ENCODE data around the gene VENTX. TPM values are rescaled to one million over a fixed set of nuclear protein-coding genes. Genes with fewer than 3 reads are reported as not detected.

Gene VENTX
- total RNA-seq, 1 experiment from 2014 or later: not detected

GRCh38 chr10:133213641-133214467 is 23.8 kb upstream of the VENTX start:
- no peak overlapping the region for H3K27ac Mint-ChIP-seq (ENCODE audit: unreplicated experiment)
- CTCF ChIA-PET: no interaction called here
- no peaks in the 10 kb centered on the region for H3K9me3 Mint-ChIP-seq (ENCODE audit: low read depth, unreplicated experiment)
- intact Hi-C loops (cut with micrococcal nuclease; ENCODE audit: unreplicated experiment): no loop called here
- TF ChIP-seq CTCF (IDR thresholded peaks at IDR 0.05; ENCODE audit: unreplicated experiment): no peak
- H3K4me1 Mint-ChIP-seq (ENCODE audit: low read depth, unreplicated experiment): no peaks in the 10 kb centered on the region
- DNase-seq: no peak
- H3K4me3 Mint-ChIP-seq (ENCODE audit: low read depth, unreplicated experiment): no peak overlapping the region
- no peaks in the 10 kb centered on the region for H3K36me3 Mint-ChIP-seq (ENCODE audit: insufficient read depth, unreplicated experiment)
- no TSS peak for BruUV-seq (replicated peaks)
- no peaks in the 10 kb centered on the region for H3K27me3 Mint-ChIP-seq (ENCODE audit: unreplicated experiment)

GRCh38 chr10:133214468-133215410 is 22.9 kb upstream of the VENTX start:
- TF ChIP-seq CTCF (IDR thresholded peaks at IDR 0.05; ENCODE audit: unreplicated experiment): no peak
- Mint-ChIP-seq H3K4me1 (ENCODE audit: low read depth, unreplicated experiment) (no peaks in the 10 kb centered on the region), H3K36me3 (ENCODE audit: insufficient read depth, unreplicated experiment) (no peaks in the 10 kb centered on the region)

GRCh38 chr10:133215586-133215985 is 22.1 kb upstream of the VENTX start:
- TF ChIP-seq CTCF (IDR thresholded peaks at IDR 0.05; ENCODE audit: unreplicated experiment): no peak
- Mint-ChIP-seq H3K4me3 (ENCODE audit: low read depth, unreplicated experiment) (no peak overlapping the region), H3K4me1 (ENCODE audit: low read depth, unreplicated experiment) (no peaks in the 10 kb centered on the region), H3K27ac (ENCODE audit: unreplicated experiment) (no peak overlapping the region), H3K27me3 (ENCODE audit: unreplicated experiment) (no peaks in the 10 kb centered on the region), H3K9me3 (ENCODE audit: low read depth, unreplicated experiment) (no peaks in the 10 kb centered on the region), H3K36me3 (ENCODE audit: insufficient read depth, unreplicated experiment) (no peaks in the 10 kb centered on the region)
- DNase-seq: no peak
- intact Hi-C loops (cut with micrococcal nuclease; ENCODE audit: unreplicated experiment): no loop called here
- BruUV-seq (replicated peaks): no TSS peak
- CTCF ChIA-PET: no interaction called here

More at GRCh38 chr10:133214468-133215410, 22.9 kb upstream of the VENTX start:
- H3K27me3 Mint-ChIP-seq (ENCODE audit: unreplicated experiment): no peaks in the 10 kb centered on the region
- CTCF ChIA-PET: no interaction called here
- H3K27ac Mint-ChIP-seq (ENCODE audit: unreplicated experiment): no peak overlapping the region
- no peak overlapping the region for H3K4me3 Mint-ChIP-seq (ENCODE audit: low read depth, unreplicated experiment)
- H3K9me3 Mint-ChIP-seq (ENCODE audit: low read depth, unreplicated experiment): no peaks in the 10 kb centered on the region
- BruUV-seq (replicated peaks): no TSS peak
- intact Hi-C loops (cut with micrococcal nuclease; ENCODE audit: unreplicated experiment): no loop called here
- no peak for DNase-seq

- no peak for DNase-seq
Measured at GRCh38 chr10:133216776-133217175, 20.9 kb upstream of the VENTX start.

More at GRCh38 chr10:133216776-133217175, 20.9 kb upstream of the VENTX start:
- no peaks in the 10 kb centered on the region for H3K9me3 Mint-ChIP-seq (ENCODE audit: low read depth, unreplicated experiment)
- no peak for TF ChIP-seq CTCF (IDR thresholded peaks at IDR 0.05; ENCODE audit: unreplicated experiment)
- intact Hi-C loops (cut with micrococcal nuclease; ENCODE audit: unreplicated experiment): no loop called here
- BruUV-seq (replicated peaks): no TSS peak
- no peaks in the 10 kb centered on the region for H3K27me3 Mint-ChIP-seq (ENCODE audit: unreplicated experiment)
- H3K27ac Mint-ChIP-seq (ENCODE audit: unreplicated experiment): no peak overlapping the region
- CTCF ChIA-PET: no interaction called here
- no peak overlapping the region for H3K4me3 Mint-ChIP-seq (ENCODE audit: low read depth, unreplicated experiment)
- no peaks in the 10 kb centered on the region for H3K4me1 Mint-ChIP-seq (ENCODE audit: low read depth, unreplicated experiment)
- no peaks in the 10 kb centered on the region for H3K36me3 Mint-ChIP-seq (ENCODE audit: insufficient read depth, unreplicated experiment)

Measured in Calu3 (cell line).